GM23338 (cell line): ENCODE measurements around the gene TMEM221. TPM values are rescaled to one million over a fixed set of nuclear protein-coding genes. Genes with fewer than 3 reads are reported as not detected.

Experiments
- ATAC-seq: fragments of 200-7000 bp; cut with Tn5 transposase; 3 replicates; pipeline ENCODE4 v1.9.1; 2020
- DNase-seq: peaks from one replicate; pipeline ENCODE4 v3.0.0-alpha.2; 2015; ENCODE audit warnings: low spot score
- H2AFZ ChIP-seq: fragments of 200-600 bp; sonication (generic); 2 replicates; pipeline ENCODE4 v1.8.0; 2016; ENCODE audit warnings: antibody characterized with exemption, mild to moderate bottlenecking, moderate library complexity
- H3F3A ChIP-seq: fragments of 200-600 bp; sonication (generic); replicated peaks from 2 replicates; pipeline ENCODE4 v1.8.0; 2017; ENCODE audit warnings: antibody characterized with exemption, mixed run types, low read depth
- H3K27ac ChIP-seq: fragments of 200-600 bp; sonication (generic); 2 replicates; pipeline ENCODE4 v1.6.1; 2016; ENCODE audit warnings: low read depth
- H3K27me3 ChIP-seq: fragments of 200-600 bp; sonication (generic); 2 replicates; pipeline ENCODE4 v1.8.0; 2016; ENCODE audit warnings: mild to moderate bottlenecking, mixed run types, moderate library complexity; ENCODE audit not compliant: insufficient read depth
- H3K36me3 ChIP-seq: fragments of 200-600 bp; sonication (generic); 2 replicates; pipeline ENCODE4 v1.8.0; 2016; ENCODE audit warnings: mild to moderate bottlenecking; ENCODE audit not compliant: insufficient read depth
- H3K4me1 ChIP-seq: fragments of 200-600 bp; sonication (generic); 2 replicates; pipeline ENCODE4 v1.8.0; 2016; ENCODE audit warnings: mild to moderate bottlenecking, moderate library complexity; ENCODE audit not compliant: insufficient read depth
- H3K4me2 ChIP-seq: fragments of 200-600 bp; sonication (generic); 2 replicates; pipeline ENCODE4 v1.7.1; 2017; ENCODE audit warnings: mixed run types
- H3K4me3 ChIP-seq: fragments of 200-600 bp; sonication (generic); 2 replicates; pipeline ENCODE4 v1.6.1; 2016; ENCODE audit warnings: mixed run types
- H3K79me2 ChIP-seq: fragments of 200-600 bp; sonication (generic); replicated peaks from 2 replicates; pipeline ENCODE4 v1.8.0; 2017; ENCODE audit warnings: mild to moderate bottlenecking; ENCODE audit not compliant: insufficient read depth
- H3K9me2 ChIP-seq: fragments of 200-600 bp; sonication (generic); 2 replicates; pipeline ENCODE4 v1.8.0; 2017; ENCODE audit not compliant: insufficient read depth
- H4K20me1 ChIP-seq: fragments of 200-600 bp; sonication (generic); replicated peaks from 2 replicates; pipeline ENCODE4 v1.8.0; 2017; ENCODE audit warnings: mild to moderate bottlenecking; ENCODE audit not compliant: insufficient read depth
- H3K27ac Mint-ChIP-seq: 2 replicates; pipeline ENCODE4 v1.8.0; 2020; ENCODE audit warnings: inconsistent platforms, mild to moderate bottlenecking, moderate library complexity, mixed read lengths
- H3K27me3 Mint-ChIP-seq: 3 replicates; pipeline ENCODE4 v1.8.0; 2022; ENCODE audit warnings: low read depth, mild to moderate bottlenecking, moderate library complexity, mixed read lengths, inconsistent platforms; ENCODE audit not compliant: insufficient read depth, poor library complexity
- H3K36me3 Mint-ChIP-seq: 3 replicates; pipeline ENCODE4 v1.8.0; 2021; ENCODE audit warnings: low read depth, mild to moderate bottlenecking, inconsistent platforms, moderate library complexity, mixed read lengths
- H3K4me1 Mint-ChIP-seq: 3 replicates; pipeline ENCODE4 v1.8.0; 2020; ENCODE audit warnings: mild to moderate bottlenecking, inconsistent platforms, mixed read lengths
- H3K4me3 Mint-ChIP-seq: 3 replicates; pipeline ENCODE4 v1.8.0; 2021; ENCODE audit warnings: moderate library complexity, mild to moderate bottlenecking, inconsistent platforms, mixed read lengths
- H3K9me3 Mint-ChIP-seq: 3 replicates; pipeline ENCODE4 v1.8.0; 2020; ENCODE audit warnings: moderate library complexity, mild to moderate bottlenecking, inconsistent platforms, mixed read lengths
- CTCF ChIP-seq, 2 experiments: fragments of 200-600 bp in 1 of 2; sonication (generic) in 1 of 2; conservative IDR thresholded peaks; 2 replicates each; pipeline versions ENCODE4 v1.5.1 to v1.6.1; 2016 to 2017; ENCODE audit warnings: antibody characterized with exemption in 2 of 2, low read depth in 2 of 2, mild to moderate bottlenecking in 2 of 2, moderate library complexity in 1 of 2
- EZH2 ChIP-seq: fragments of 200-600 bp; sonication (generic); IDR thresholded peaks from one replicate; pipeline ENCODE4 v1.8.0; 2017; ENCODE audit warnings: antibody characterized with exemption, mild to moderate bottlenecking, low read depth; ENCODE audit not compliant: unreplicated experiment
- EZH2phosphoT487 ChIP-seq: fragments of 200-600 bp; sonication (generic); IDR thresholded peaks from one replicate; pipeline ENCODE4 v1.8.1; 2018; ENCODE audit warnings: antibody characterized with exemption; ENCODE audit not compliant: unreplicated experiment
- JUNB ChIP-seq: IDR thresholded peaks from one replicate; pipeline ENCODE4 v1.6.1; 2016; ENCODE audit warnings: antibody characterized with exemption; ENCODE audit not compliant: unreplicated experiment
- NANOG ChIP-seq: IDR thresholded peaks from 2 replicates; pipeline ENCODE4 v1.6.1; 2016; ENCODE audit warnings: antibody characterized with exemption, borderline replicate concordance
- POLR2AphosphoS5 ChIP-seq: IDR thresholded peaks from 2 replicates; pipeline ENCODE4 v1.6.1; 2016; ENCODE audit warnings: antibody characterized with exemption, low read depth
- REST ChIP-seq: IDR thresholded peaks from one replicate; pipeline ENCODE4 v1.6.1; 2018; ENCODE audit warnings: antibody characterized with exemption; ENCODE audit not compliant: unreplicated experiment
- STAT1 ChIP-seq: IDR thresholded peaks from one replicate; pipeline ENCODE4 v1.6.1; 2016; ENCODE audit warnings: antibody characterized with exemption; ENCODE audit not compliant: unreplicated experiment
- ZNF114 ChIP-seq: fragments of 250-450 bp; sonication (Bioruptor Pico); IDR thresholded peaks from 2 replicates; pipeline ENCODE4 v1.5.0; 2020; ENCODE audit warnings: mild to moderate bottlenecking, moderate library complexity
- ZNF331 ChIP-seq: fragments of 250-450 bp; sonication (Bioruptor Pico); IDR thresholded peaks from 2 replicates; pipeline ENCODE4 v1.5.0; 2020; ENCODE audit warnings: low read depth, mild to moderate bottlenecking, moderate library complexity
- polyA plus RNA-seq: library from polyadenylated mRNA; unstranded; fragments of >200 nt; fragmentation: Nextera tagmentation; extraction: Ambion mirVana; gene quantifications from 2 replicates; pipeline ENCODE4 v1.2.1, GENCODE V29; 2016
- total RNA-seq: library from RNA; depleted of rRNA; stranded (reverse); fragments of >200 nt; shearing (Covaris generic); gene quantifications from 2 replicates; pipeline ENCODE4 v1.2.3, GENCODE V29; 2014

The TMEM221 gene
- total and polyA plus RNA-seq, 2 experiments from 2014 or later = 0.40 to 0.90 TPM

- ATAC-seq = no peak
- H3K4me3 ChIP-seq = no peak overlapping the region
- H3K36me3 ChIP-seq = no peaks in the 10 kb centered on the region
- no peak overlapping the region for H3K4me2 ChIP-seq
- no peaks in the 10 kb centered on the region for H3F3A ChIP-seq
- peaks cover under 1% of the 10 kb centered on the region; the same call in 2 of the 3 replicates for H3K9me3 Mint-ChIP-seq
- no peaks in the 10 kb centered on the region for H3K79me2 ChIP-seq
- H4K20me1 ChIP-seq = no peaks in the 10 kb centered on the region
- H3K27ac Mint-ChIP-seq = no peak overlapping the region
- peaks cover 11% of the 10 kb centered on the region for H3K27me3 Mint-ChIP-seq
- no peak overlapping the region for H2AFZ ChIP-seq
- no peak for DNase-seq
- no peaks in the 10 kb centered on the region for H3K4me1 Mint-ChIP-seq
- H3K4me1 ChIP-seq = no peaks in the 10 kb centered on the region
- no peak overlapping the region for H3K4me3 Mint-ChIP-seq
- TF ChIP-seq STAT1 (no peak), POLR2AphosphoS5 (no peak), CTCF (conservative IDR thresholded peaks at IDR 0.05; ENCODE audit: low read depth in 2 of 2) (no peak), JUNB (no peak), EZH2phosphoT487 (no peak), NANOG (no peak), EZH2 (no peak), REST (no peak), ZNF114 (CRISPR knock-in tag) (no peak), ZNF331 (CRISPR knock-in tag) (no peak)
- H3K27me3 ChIP-seq = no peaks in the 10 kb centered on the region
- no peaks in the 10 kb centered on the region for H3K9me2 ChIP-seq
- H3K27ac ChIP-seq = no peak overlapping the region
- no peaks in the 10 kb centered on the region for H3K36me3 Mint-ChIP-seq
These were observed 12.2 kb downstream of the TMEM221 start for GRCh38 chr19:17436094-17436873.

- Mint-ChIP-seq H3K36me3 (no peaks in the 10 kb centered on the region), H3K27me3 (peaks cover 11% of the 10 kb centered on the region), H3K9me3 (no peaks in the 10 kb centered on the region; the same call in 2 of the 3 replicates), H3K4me1 (no peaks in the 10 kb centered on the region), H3K27ac (no peak overlapping the region), H3K4me3 (no peak overlapping the region)
- no peaks in the 10 kb centered on the region for H4K20me1 ChIP-seq
- H3K79me2 ChIP-seq = no peaks in the 10 kb centered on the region
- DNase-seq (no peak), ATAC-seq (no peak)
- no peaks in the 10 kb centered on the region for H3K4me1 ChIP-seq
- no peak overlapping the region for H3K27ac ChIP-seq
- H3K4me2 ChIP-seq = no peak overlapping the region
- H3K9me2 ChIP-seq = no peaks in the 10 kb centered on the region
- H3K4me3 ChIP-seq = no peak overlapping the region
- no peaks in the 10 kb centered on the region for H3K27me3 ChIP-seq
- H3F3A ChIP-seq = no peaks in the 10 kb centered on the region
- no peaks in the 10 kb centered on the region for H3K36me3 ChIP-seq
- no peak overlapping the region for H2AFZ ChIP-seq
- TF ChIP-seq REST = no peak
- TF ChIP-seq ZNF114 (CRISPR knock-in tag) = no peak
- TF ChIP-seq ZNF331 (CRISPR knock-in tag) = no peak
- no peak for TF ChIP-seq STAT1
These were observed 13.2 kb downstream of the TMEM221 start for GRCh38 chr19:17435218-17435617.
